Mucosa of gallbladder (tissue), 1 donor: ENCODE results near the gene RAB8B. TPM values are rescaled to one million over a fixed set of nuclear protein-coding genes. Genes with fewer than 3 reads are reported as not detected.
"Not testable (repeated sequence)": the region's sequence is repeated elsewhere in the genome, so short reads cannot be mapped to it uniquely, and the experiment has no call there.

ENCODE experiments used
- DNase-seq: peaks from one replicate; pipeline ENCODE4 v3.0.0-alpha.2; 2020; ENCODE audit warnings: low spot score
- total RNA-seq: library from RNA; stranded (reverse); gene quantifications from one replicate; pipeline ENCODE4 v1.2.1, GENCODE V29; 2021
- donor health status: DM: no; HTN: no; CAD: no.

Gene RAB8B
- total RNA-seq, 1 donor from 2014 or later: 41.4 TPM

GRCh38 chr15:63208824-63209223, 19.4 kb downstream of the RAB8B start:
- DNase-seq: not testable (repeated sequence)

- DNase-seq: no peak
Observed at GRCh38 chr15:63210151-63211091, 21.0 kb downstream of the RAB8B start.

DNA sequence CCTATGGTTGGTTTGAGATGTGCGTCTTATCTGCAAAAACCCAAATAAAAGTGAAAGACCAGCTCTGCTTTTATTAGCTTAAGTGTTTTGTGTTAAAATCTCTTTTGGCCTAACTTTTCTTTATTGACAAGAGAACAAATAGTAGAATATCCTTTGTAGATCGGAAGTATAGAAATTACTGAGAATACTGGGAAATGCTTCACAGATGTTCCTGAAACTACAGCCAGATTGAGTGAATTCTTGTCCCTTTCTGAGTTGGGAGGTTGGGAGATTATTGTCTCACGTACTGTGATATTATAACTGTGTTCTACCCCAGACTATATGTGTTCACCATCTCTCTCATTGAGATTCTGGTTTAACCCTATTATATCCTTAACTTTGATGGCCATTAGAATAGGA, 21.7 kb downstream of the RAB8B start:
- DNase-seq: no peak

- DNase-seq: no peak
Observed at GRCh38 chr15:63211549-63211948, 22.1 kb downstream of the RAB8B start.

GRCh38 chr15:63212050-63213004, 22.9 kb downstream of the RAB8B start:
- no peak for DNase-seq

- DNase-seq: peak; percentile 72
Observed at GRCh38 chr15:63218100-63218808, 28.8 kb downstream of the RAB8B start.

- DNase-seq: no peak
Observed at GRCh38 chr15:63219196-63219710, 29.8 kb downstream of the RAB8B start.

- peak; percentile 66 for DNase-seq
Observed at GRCh38 chr15:63221346-63221745, 31.9 kb downstream of the RAB8B start.

DNA sequence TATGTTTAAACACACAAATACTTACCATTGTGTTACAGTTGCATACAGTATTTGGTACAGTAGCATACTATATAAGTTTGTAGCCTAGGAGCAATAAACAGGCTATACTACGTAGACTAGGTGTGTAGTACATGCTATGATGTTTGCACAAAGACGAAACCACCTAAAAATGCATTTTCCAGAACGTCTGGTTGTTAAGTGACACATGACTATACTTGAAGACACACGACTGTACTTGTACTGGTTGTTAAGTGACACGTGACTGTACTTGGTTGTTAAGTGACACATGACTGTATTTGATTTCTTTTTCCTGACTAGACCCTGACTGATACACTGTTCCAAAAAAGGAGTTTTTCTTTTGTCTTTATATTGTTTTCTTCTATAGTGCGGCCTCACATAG, 34.1 kb downstream of the RAB8B start:
- DNase-seq: no peak

GRCh38 chr15:63225381-63225780, 36.0 kb downstream of the RAB8B start:
- DNase-seq: no peak

GRCh38 chr15:63226155-63226883, 36.9 kb downstream of the RAB8B start:
- no peak for DNase-seq

DNA sequence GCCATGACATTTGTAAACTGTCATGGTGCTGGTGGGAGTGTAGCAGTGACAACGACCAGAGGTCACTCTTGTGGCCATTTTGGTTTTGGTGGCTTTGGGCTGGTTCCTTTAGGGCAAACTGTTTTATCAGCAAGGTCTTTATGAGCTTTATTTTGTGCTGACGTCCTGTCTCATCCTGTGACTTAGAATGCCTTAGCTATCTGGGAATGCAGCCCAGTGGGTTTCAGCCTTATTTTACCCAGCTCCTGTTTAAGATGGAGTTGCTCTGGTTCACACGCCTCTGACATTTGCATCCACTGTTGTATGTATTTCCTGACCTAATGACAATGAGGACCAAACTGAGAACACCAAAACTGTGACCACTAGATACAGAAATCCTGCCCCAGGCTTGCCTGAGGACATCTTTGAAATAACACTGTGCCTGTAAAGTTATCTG, 37.6 kb downstream of the RAB8B start:
- no peak for DNase-seq

- no peak for DNase-seq
Observed at GRCh38 chr15:63227689-63228088, 38.3 kb downstream of the RAB8B start.

DNA sequence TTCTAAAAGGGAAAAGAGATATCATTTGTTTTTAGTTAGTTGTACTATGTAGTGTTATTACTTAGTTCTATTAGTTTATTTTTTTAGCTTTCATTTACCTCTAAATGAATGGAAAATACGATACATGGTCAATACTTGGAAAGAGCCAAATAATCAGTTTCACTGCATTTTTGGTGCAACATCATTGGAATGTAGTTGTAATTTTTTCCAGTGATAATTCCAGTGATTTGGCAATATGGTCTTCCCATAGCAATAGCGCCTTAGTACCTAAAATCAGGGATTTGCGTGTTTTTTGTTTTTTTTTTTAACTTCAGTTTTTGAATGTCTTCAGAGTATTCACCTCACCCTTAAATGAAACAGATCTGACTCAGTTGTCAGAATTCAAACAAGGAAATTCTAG, 41.8 kb downstream of the RAB8B start:
- no peak for DNase-seq

DNA sequence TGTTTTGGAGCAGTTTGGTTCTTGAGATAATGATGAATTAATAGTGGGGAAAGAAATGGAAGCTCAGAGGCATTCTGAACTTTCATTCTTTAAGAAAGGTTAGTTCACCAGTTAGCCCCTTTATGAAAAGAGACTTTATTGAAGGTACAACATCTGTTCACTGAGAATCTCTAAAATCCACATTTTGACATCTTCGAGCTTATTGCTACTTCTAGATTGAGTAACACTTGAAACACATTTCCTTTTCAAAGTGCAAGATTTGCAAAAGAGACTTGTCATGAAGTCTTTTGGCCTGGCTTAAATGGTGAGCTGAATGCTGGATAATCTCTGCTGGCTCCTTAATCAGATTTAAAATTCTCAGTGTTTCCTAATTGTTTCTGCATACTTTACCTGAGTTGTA, 42.3 kb downstream of the RAB8B start:
- no peak for DNase-seq

DNA sequence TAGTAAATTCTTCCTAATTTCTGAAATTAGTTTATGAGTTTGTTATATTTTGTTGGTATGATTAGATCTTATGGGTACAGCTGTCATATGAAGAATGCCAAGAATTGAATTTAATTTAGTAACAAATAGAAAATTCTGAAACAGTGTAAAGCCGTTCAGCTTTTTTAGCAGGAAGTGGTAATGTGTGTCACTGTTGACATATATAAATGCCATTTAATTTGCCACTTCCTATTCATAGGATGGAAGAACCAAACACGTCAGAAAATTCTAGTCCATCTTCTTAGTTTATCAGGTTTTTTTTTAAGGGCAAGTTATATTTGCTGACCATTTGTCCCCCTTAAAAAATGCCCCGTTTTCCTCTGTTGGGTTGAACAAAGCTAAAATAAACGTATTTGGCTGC, 43.0 kb downstream of the RAB8B start:
- no peak for DNase-seq

- no peak for DNase-seq
Observed at GRCh38 chr15:63232943-63233342, 43.5 kb downstream of the RAB8B start.

- no peak for DNase-seq
Observed at GRCh38 chr15:63233667-63234423, 44.4 kb downstream of the RAB8B start.

DNA sequence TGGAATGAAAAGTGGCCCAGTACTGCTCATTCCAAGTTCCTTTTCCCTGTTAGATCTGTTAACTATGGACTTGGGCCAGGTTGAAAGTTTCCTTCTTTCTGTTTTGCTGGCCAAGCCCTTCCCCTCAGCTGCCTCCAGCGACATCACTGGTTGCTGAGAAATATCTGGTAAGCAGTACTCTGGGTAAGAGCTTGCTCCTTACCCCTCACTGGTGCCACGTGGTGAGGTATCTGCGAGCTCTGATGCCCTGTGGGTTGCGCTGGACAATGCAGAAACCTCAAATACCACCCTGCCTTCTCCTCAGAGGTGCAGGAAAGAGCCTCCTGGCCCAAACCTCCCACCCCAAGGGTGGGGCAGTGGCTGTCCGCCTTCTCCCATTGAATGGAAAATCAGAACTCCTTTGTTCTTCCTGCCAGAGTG, 45.1 kb downstream of the RAB8B start:
- DNase-seq: peak; percentile 68

DNA sequence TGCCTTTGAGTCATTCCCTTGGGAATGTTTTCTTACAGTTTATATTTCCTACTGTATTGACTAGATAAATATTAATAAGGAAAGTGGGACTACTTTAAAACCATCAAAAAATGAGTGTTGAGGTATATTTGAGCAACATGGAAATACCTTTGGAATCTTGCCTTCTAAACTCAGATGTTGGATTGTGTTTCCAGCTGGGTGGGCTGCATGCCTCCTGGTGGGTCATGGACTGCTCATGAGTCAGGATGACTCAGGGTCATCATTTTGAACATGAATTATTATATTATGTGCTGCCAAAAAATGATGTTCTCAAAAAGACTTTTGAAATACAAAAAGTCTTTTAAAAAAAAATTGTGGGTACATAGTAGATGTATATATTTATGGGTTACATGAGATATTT, 46.9 kb downstream of the RAB8B start:
- DNase-seq: no peak
